SK-N-SH (cell line): ENCODE measurements around the gene ENOX2. TPM values are rescaled to one million over a fixed set of nuclear protein-coding genes. Genes with fewer than 3 reads are reported as not detected.

ENCODE experiments used
- CTCF ChIA-PET: fragments of 300-600, 350-600 bp; formaldehyde crosslinking; extraction: SDS; loops from one replicate; lab custom pipeline; 2021; lab: Yijun Ruan, JAX
- POLR2A ChIA-PET: fragments of 350-600 bp; sonication (Branson Sonifier 250); formaldehyde crosslinking; extraction: SDS; loops from one replicate; lab custom pipeline; 2020; ENCODE audit warnings: antibody characterized with exemption, inconsistent platforms; lab: Yijun Ruan, JAX
- DNase-seq: peaks from one replicate; pipeline ENCODE4 v3.0.0; 2012
- H2AFZ ChIP-seq: fragments of 200-600 bp; sonication (generic); 2 replicates; pipeline ENCODE4 v1.8.1; 2016; ENCODE audit warnings: antibody characterized with exemption, mild to moderate bottlenecking, low read depth
- H3F3A ChIP-seq: fragments of 200-600 bp; sonication (generic); replicated peaks from 2 replicates; pipeline ENCODE3; 2016; ENCODE audit warnings: antibody characterized with exemption, mild to moderate bottlenecking; ENCODE audit not compliant: insufficient read depth
- H3K27ac ChIP-seq, 2 experiments: fragments of 200-500 bp in 1 of 2; fragments of 200-600 bp in 1 of 2; sonication (Bioruptor generic) in 1 of 2; sonication (generic), shearing (Covaris generic) in 1 of 2; 2 replicates each; pipeline versions ENCODE4 v1.5.1 to v1.6.1; 2014 to 2016; ENCODE audit warnings: low read depth in 2 of 2, inconsistent platforms in 1 of 2, low read length in 1 of 2, mild to moderate bottlenecking in 1 of 2, mixed read lengths in 1 of 2
- H3K27me3 ChIP-seq: fragments of 200-600 bp; sonication (generic), shearing (Covaris generic); 2 replicates; pipeline ENCODE4 v1.6.1; 2016; ENCODE audit warnings: mixed run types; ENCODE audit not compliant: insufficient read depth
- H3K36me3 ChIP-seq, 2 experiments: fragments of 200-500 bp in 1 of 2; fragments of 200-600 bp in 1 of 2; sonication (Bioruptor generic) in 1 of 2; sonication (generic) in 1 of 2; replicated peaks in 1 of 2; 2 replicates each; pipeline versions ENCODE3 to v1.5.1; 2014 to 2016; ENCODE audit warnings: low read length in 1 of 2, mild to moderate bottlenecking in 1 of 2; ENCODE audit not compliant: insufficient read depth in 2 of 2, control insufficient read depth in 1 of 2
- H3K4me1 ChIP-seq, 2 experiments: fragments of 200-500 bp in 1 of 2; fragments of 200-600 bp in 1 of 2; sonication (Bioruptor generic) in 1 of 2; sonication (generic), shearing (Covaris generic) in 1 of 2; 2 replicates each; pipeline versions ENCODE4 v1.5.1 to v1.6.1; 2014 to 2016; ENCODE audit warnings: low read depth in 1 of 2, low read length in 1 of 2, mixed run types in 1 of 2; ENCODE audit not compliant: insufficient read depth in 2 of 2, control insufficient read depth in 1 of 2
- H3K4me2 ChIP-seq: fragments of 200-600 bp; sonication (generic), shearing (Covaris generic); 2 replicates; pipeline ENCODE4 v1.6.1; 2017; ENCODE audit warnings: mixed run types
- H3K4me3 ChIP-seq, 2 experiments: fragments of 200-500 bp in 1 of 2; fragments of 200-600 bp in 1 of 2; sonication (Bioruptor generic) in 1 of 2; sonication (generic), shearing (Covaris generic) in 1 of 2; 2 replicates each; pipeline versions ENCODE4 v1.5.1 to v1.8.1; 2014 to 2016; ENCODE audit warnings: low read depth in 2 of 2, inconsistent platforms in 1 of 2, low read length in 1 of 2, mild to moderate bottlenecking in 1 of 2, mixed read lengths in 1 of 2, moderate library complexity in 1 of 2
- H3K79me2 ChIP-seq: fragments of 200-600 bp; sonication (generic); 2 replicates; pipeline ENCODE4 v1.8.1; 2017; ENCODE audit warnings: mild to moderate bottlenecking; ENCODE audit not compliant: insufficient read depth
- H3K9ac ChIP-seq: fragments of 200-600 bp; sonication (generic); 2 replicates; pipeline ENCODE4 v1.6.1; 2017; ENCODE audit warnings: mixed run types
- H3K9me2 ChIP-seq: fragments of 200-600 bp; sonication (generic); 2 replicates; pipeline ENCODE4 v1.6.1; 2017; ENCODE audit warnings: mixed run types
- H3K9me3 ChIP-seq: fragments of 200-600 bp; sonication (generic); 2 replicates; pipeline ENCODE4 v1.6.1; 2017; ENCODE audit warnings: mixed run types, mild to moderate bottlenecking, moderate library complexity
- H4K20me1 ChIP-seq: fragments of 200-600 bp; sonication (generic); 2 replicates; pipeline ENCODE4 v1.6.1; 2017; ENCODE audit warnings: mild to moderate bottlenecking, mixed run types; ENCODE audit not compliant: insufficient read depth
- ELF1 ChIP-seq: IDR thresholded peaks from 2 replicates; pipeline ENCODE4 v1.4.0; 2012
- FOSL2 ChIP-seq: IDR thresholded peaks from 2 replicates; pipeline ENCODE4 v1.4.0; 2012; ENCODE audit warnings: low read depth, mild to moderate bottlenecking, moderate library complexity, borderline replicate concordance
- GABPA ChIP-seq: IDR thresholded peaks from 2 replicates; pipeline ENCODE4 v1.4.0; 2012; ENCODE audit warnings: low read depth, mild to moderate bottlenecking
- GATA2 ChIP-seq: sonication (generic); formaldehyde crosslinking; IDR thresholded peaks from 2 replicates; pipeline ENCODE4 v1.5.0; 2020; ENCODE audit warnings: mild to moderate bottlenecking, missing genetic modification reagents
- JUND ChIP-seq: IDR thresholded peaks from 2 replicates; pipeline ENCODE4 v1.4.0; 2012
- MAX ChIP-seq: IDR thresholded peaks from 2 replicates; pipeline ENCODE4 v1.4.0; 2012; ENCODE audit warnings: low read depth
- MEF2A ChIP-seq: IDR thresholded peaks from 2 replicates; pipeline ENCODE4 v1.4.0; 2012; ENCODE audit warnings: low read depth, borderline replicate concordance
- NFIC ChIP-seq: IDR thresholded peaks from 2 replicates; pipeline ENCODE4 v1.4.0; 2012; ENCODE audit warnings: borderline replicate concordance
- POLR2AphosphoS5 ChIP-seq: IDR thresholded peaks from 2 replicates; pipeline ENCODE4 v1.6.1; 2012; ENCODE audit warnings: low read depth, low read length
- RAD21 ChIP-seq: IDR thresholded peaks from 2 replicates; pipeline ENCODE4 v1.6.1; 2012; ENCODE audit warnings: mild to moderate bottlenecking, low read length
- RCOR1 ChIP-seq: fragments of 150-350 bp; IDR thresholded peaks from 2 replicates; pipeline ENCODE4 v1.6.1; 2017; ENCODE audit warnings: antibody characterized with exemption, low read length
- RFX5 ChIP-seq: IDR thresholded peaks from 2 replicates; pipeline ENCODE4 v1.6.1; 2012; ENCODE audit warnings: mild to moderate bottlenecking, improper control_type of control experiment, low read length
- RXRA ChIP-seq: IDR thresholded peaks from 2 replicates; pipeline ENCODE4 v1.4.0; 2012; ENCODE audit warnings: low read depth, mild to moderate bottlenecking, borderline replicate concordance
- TCF12 ChIP-seq: IDR thresholded peaks from 2 replicates; pipeline ENCODE4 v1.4.0; 2012
- TEAD4 ChIP-seq: IDR thresholded peaks from 2 replicates; pipeline ENCODE4 v1.4.0; 2012; ENCODE audit warnings: mild to moderate bottlenecking, borderline replicate concordance; ENCODE audit not compliant: insufficient read depth
- WGBS: methylation state at CpG from one replicate; pipeline ENCODE4 v1.1.6; 2017; ENCODE audit warnings: low lambda C conversion rate; 5-methylcytosine and 5-hydroxymethylcytosine counted together
- polyA plus RNA-seq, 3 experiments: library from polyadenylated mRNA; depleted of rRNA; stranded (reverse); fragments of >200 nt; gene quantifications; 2 replicates each; pipeline ENCODE4 v1.2.3, GENCODE V29; 2012

Gene ENOX2
- polyA plus RNA-seq, 1 of the 3 experiments (the other 2 are of a cell fraction) = 8.8 TPM

- Histone ChIP-seq H3K9me2 (no peaks in the 10 kb centered on the region), H3K79me2 (no peaks in the 10 kb centered on the region), H3K36me3 (no peaks in the 10 kb centered on the region), H3K4me2 (no peak overlapping the region), H3K27me3 (no peaks in the 10 kb centered on the region), H3K4me1 (no peaks in the 10 kb centered on the region; a peak in 2 of 4 replicates), H3K9me3 (no peaks in the 10 kb centered on the region), H3K9ac (no peak overlapping the region), H3F3A (peaks cover 5% of the 10 kb centered on the region), H4K20me1 (0 out of 2 replicates have a peak, but pooled peaks cover 3% of the 10 kb centered on the region), H3K4me3 (no peak overlapping the region), H2AFZ (no peak overlapping the region), H3K27ac (no peak overlapping the region)
- CTCF ChIA-PET = no interaction called here
- no peak for DNase-seq
- POLR2A ChIA-PET = no interaction called here
- TF ChIP-seq TCF12 (no peak), ELF1 (no peak), GABPA (no peak), RCOR1 (no peak), POLR2AphosphoS5 (no peak), GATA2 (no peak)
Measured at GRCh38 chrX:130884627-130885026, 18.4 kb downstream of the ENOX2 start.

DNA sequence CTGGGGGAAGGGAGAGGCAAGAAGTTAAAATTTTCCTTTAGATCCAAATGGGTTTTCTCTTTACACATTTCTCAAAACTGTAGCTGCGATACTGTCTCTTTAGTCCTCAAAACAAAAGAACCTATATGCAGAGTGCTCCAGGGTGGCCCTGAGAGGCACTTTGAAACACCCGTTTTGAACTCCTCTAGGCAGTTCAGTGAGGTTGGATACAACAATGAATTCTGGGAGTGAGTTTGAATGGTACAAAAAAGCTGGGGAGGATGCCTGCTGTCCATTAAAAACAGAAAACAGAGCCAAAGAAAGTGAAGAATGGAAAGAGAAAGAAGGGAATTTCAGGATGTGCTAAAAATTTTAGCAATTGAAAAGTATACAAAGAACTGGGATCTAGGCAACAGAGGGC lies 23.1 kb downstream of the ENOX2 start:
- no peaks in the 10 kb centered on the region for H3K9me3 ChIP-seq
- H3K27ac ChIP-seq = no peak overlapping the region; a peak in 1 of 4 replicates
- no peak overlapping the region for H3K4me3 ChIP-seq
- no peaks in the 10 kb centered on the region for H3K79me2 ChIP-seq
- no peaks in the 10 kb centered on the region; a peak in 2 of 4 replicates for H3K4me1 ChIP-seq
- H3K27me3 ChIP-seq = no peaks in the 10 kb centered on the region
- peaks cover 8% of the 10 kb centered on the region for H3F3A ChIP-seq
- ChIA-PET CTCF (interaction anchor here (1.5 kb wide), 1 partner anchor 37 kb away, joined by 4 read pairs; no protein-coding TSS in a partner anchor), POLR2A (no interaction called here)
- H3K4me2 ChIP-seq = no peak overlapping the region
- WGBS = 57% methylated on average over 2 of the region's 2 CpGs
- H4K20me1 ChIP-seq = 0 out of 2 replicates have a peak, but pooled peaks cover 3% of the 10 kb centered on the region
- no peaks in the 10 kb centered on the region for H3K9me2 ChIP-seq
- no peak for DNase-seq
- H2AFZ ChIP-seq = no peak overlapping the region
- H3K9ac ChIP-seq = no peak overlapping the region
- no peak for TF ChIP-seq RAD21
- TF ChIP-seq MEF2A = no peak
- no peak for TF ChIP-seq RFX5
- no peaks in the 10 kb centered on the region for H3K36me3 ChIP-seq

DNA sequence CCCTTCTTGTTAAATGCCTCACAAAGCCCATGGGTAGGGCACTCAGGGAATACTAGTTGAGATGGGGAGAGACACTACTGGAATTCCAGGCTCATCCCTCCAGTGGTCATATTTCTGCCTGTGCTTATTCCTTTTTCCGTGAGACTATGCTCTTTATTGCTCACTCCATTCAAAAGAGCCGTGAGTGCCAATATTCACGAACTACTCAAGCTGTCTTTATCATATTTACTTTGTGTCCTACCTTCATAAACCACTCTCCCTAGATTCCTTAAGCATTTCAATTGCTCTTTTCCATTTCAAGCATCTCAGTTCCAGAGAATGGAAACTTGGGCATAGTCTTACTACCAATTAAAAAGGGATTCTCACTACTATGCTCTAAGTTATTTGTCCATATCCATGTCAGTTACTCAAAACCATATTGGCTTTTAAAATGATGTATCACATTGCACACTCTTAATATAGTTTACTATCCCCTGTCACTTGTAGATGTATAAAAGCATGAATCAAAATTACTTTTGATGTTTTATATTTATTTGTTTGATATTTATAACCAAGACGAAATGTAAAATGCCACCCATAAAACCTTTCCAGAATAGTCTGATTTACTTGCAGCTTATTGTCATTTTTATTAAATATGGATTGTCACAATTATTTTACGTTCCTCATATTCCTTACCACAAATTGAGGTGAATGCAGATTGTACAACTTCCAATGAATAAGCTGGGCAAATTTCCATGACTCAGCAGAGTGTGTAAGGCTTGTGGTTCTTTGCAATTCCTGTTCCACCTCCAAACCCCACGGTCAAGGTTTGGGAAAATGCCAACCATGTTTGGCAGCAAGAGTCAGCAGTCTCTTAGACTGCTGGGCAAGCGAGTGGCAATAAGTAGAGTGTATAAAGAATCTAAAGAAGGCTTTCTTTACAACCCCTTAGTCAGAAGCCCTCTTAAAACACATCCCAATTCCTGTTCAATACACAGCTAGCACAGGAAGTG lies 24.4 kb downstream of the ENOX2 start:
- H3F3A ChIP-seq = peaks cover 8% of the 10 kb centered on the region
- H3K9me3 ChIP-seq = no peaks in the 10 kb centered on the region
- H3K4me3 ChIP-seq = no peak overlapping the region
- H3K4me2 ChIP-seq = 0 out of 2 replicates have a peak overlapping the region, but pooled peaks have one; percentile 27
- no peaks in the 10 kb centered on the region for H3K9me2 ChIP-seq
- no peaks in the 10 kb centered on the region; a peak in 2 of 4 replicates for H3K4me1 ChIP-seq
- ChIA-PET CTCF (no interaction called here), POLR2A (no interaction called here)
- WGBS = 31% methylated on average over 7 of the region's 7 CpGs
- TF ChIP-seq FOSL2 = peak; percentile 60
- no peak for TF ChIP-seq ELF1
- peak; percentile 25; the same call in 1 of the 2 replicates for TF ChIP-seq RXRA
- TF ChIP-seq TEAD4 = 0 out of 2 replicates have a peak, but pooled peaks have one; percentile 14
- 0 out of 2 replicates have a peak, but pooled peaks have one; percentile 34 for TF ChIP-seq MAX
- peak; percentile 62 for TF ChIP-seq TCF12
- no peak for TF ChIP-seq RAD21
- TF ChIP-seq NFIC = peak; percentile 84
- peak; percentile 51 for TF ChIP-seq JUND
- DNase-seq = no peak
- no peaks in the 10 kb centered on the region for H3K27me3 ChIP-seq
- H3K27ac ChIP-seq = no peak overlapping the region; a peak in 2 of 4 replicates
- no peaks in the 10 kb centered on the region for H3K79me2 ChIP-seq
- H4K20me1 ChIP-seq = no peaks in the 10 kb centered on the region
- no peaks in the 10 kb centered on the region for H3K36me3 ChIP-seq
- H2AFZ ChIP-seq = no peak overlapping the region
- no peak overlapping the region for H3K9ac ChIP-seq
